ENCODE measurements around the gene REXO4. TPM values are rescaled to one million over a fixed set of nuclear protein-coding genes. Genes with fewer than 3 reads are reported as not detected.
A peak's percentile ranks its signal among the peaks of the same experiment; 100 is the strongest.

REXO4 gene
- total and polyA plus RNA-seq, 2 of the 13 experiments (the other 11 are each of a cell fraction or from before 2014, with no cell fraction given): 18.5 to 30.4 TPM

GRCh38 chr9:133386338-133386737, 31.5 kb downstream of the REXO4 start (continued):
- TF ChIP-seq, protein P1, sequence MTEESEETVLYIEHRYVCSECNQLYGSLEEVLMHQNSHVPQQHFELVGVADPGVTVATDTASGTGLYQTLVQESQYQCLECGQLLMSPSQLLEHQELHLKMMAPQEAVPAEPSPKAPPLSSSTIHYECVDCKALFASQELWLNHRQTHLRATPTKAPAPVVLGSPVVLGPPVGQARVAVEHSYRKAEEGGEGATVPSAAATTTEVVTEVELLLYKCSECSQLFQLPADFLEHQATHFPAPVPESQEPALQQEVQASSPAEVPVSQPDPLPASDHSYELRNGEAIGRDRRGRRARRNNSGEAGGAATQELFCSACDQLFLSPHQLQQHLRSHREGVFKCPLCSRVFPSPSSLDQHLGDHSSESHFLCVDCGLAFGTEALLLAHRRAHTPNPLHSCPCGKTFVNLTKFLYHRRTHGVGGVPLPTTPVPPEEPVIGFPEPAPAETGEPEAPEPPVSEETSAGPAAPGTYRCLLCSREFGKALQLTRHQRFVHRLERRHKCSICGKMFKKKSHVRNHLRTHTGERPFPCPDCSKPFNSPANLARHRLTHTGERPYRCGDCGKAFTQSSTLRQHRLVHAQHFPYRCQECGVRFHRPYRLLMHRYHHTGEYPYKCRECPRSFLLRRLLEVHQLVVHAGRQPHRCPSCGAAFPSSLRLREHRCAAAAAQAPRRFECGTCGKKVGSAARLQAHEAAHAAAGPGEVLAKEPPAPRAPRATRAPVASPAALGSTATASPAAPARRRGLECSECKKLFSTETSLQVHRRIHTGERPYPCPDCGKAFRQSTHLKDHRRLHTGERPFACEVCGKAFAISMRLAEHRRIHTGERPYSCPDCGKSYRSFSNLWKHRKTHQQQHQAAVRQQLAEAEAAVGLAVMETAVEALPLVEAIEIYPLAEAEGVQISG (CRISPR knock-in tag; IDR thresholded peaks at IDR 0.05): peak; percentile 53
- TF ChIP-seq RFXAP (CRISPR knock-in tag; IDR thresholded peaks at IDR 0.05; ENCODE audit: borderline replicate concordance) (peak; percentile 26; the same call in 1 of the 2 replicates), SMARCE1 (IDR thresholded peaks at IDR 0.05; ENCODE audit: borderline replicate concordance) (no peak), MYC (CRISPR knock-in tag; IDR thresholded peaks at IDR 0.05; ENCODE audit: borderline replicate concordance) (peak; percentile 71), HDAC1 (CRISPR knock-in tag; IDR thresholded peaks at IDR 0.05) (peak; percentile 65), GABPA (IDR thresholded peaks at IDR 0.05; ENCODE audit: low read depth, low read length) (no peak), GABPA (CRISPR knock-in tag; IDR thresholded peaks at IDR 0.05; ENCODE audit: low read depth) (peak; percentile 71), KAT8 (CRISPR knock-in tag; IDR thresholded peaks at IDR 0.05) (peak; percentile 71; the same call in 1 of the 2 replicates), SOX5 (CRISPR knock-in tag; IDR thresholded peaks at IDR 0.05; ENCODE audit: borderline replicate concordance) (peak; percentile 61; the same call in 1 of the 2 replicates), RARG (CRISPR knock-in tag; IDR thresholded peaks at IDR 0.05; ENCODE audit: low read depth) (no peak), NCOA1 (CRISPR knock-in tag; IDR thresholded peaks at IDR 0.05) (no peak), TOPORS (CRISPR knock-in tag; IDR thresholded peaks at IDR 0.05) (no peak), FOXP1 (IDR thresholded peaks at IDR 0.05) (no peak), FOXP1 (CRISPR knock-in tag; IDR thresholded peaks at IDR 0.05) (peak; percentile 26; the same call in 1 of the 2 replicates), MEF2D (CRISPR knock-in tag; IDR thresholded peaks at IDR 0.05) (no peak), SRY (CRISPR knock-in tag; IDR thresholded peaks at IDR 0.05) (0 out of 2 replicates have a peak, but pooled peaks have one; percentile 53), SALL2 (CRISPR knock-in tag; IDR thresholded peaks at IDR 0.05) (0 out of 2 replicates have a peak, but pooled peaks have one; percentile 40), SALL1 (CRISPR knock-in tag; IDR thresholded peaks at IDR 0.05) (peak; percentile 69), RCOR2 (CRISPR knock-in tag; IDR thresholded peaks at IDR 0.05) (0 out of 2 replicates have a peak, but pooled peaks have one; percentile 15)
- TF ChIP-seq, protein P2, sequence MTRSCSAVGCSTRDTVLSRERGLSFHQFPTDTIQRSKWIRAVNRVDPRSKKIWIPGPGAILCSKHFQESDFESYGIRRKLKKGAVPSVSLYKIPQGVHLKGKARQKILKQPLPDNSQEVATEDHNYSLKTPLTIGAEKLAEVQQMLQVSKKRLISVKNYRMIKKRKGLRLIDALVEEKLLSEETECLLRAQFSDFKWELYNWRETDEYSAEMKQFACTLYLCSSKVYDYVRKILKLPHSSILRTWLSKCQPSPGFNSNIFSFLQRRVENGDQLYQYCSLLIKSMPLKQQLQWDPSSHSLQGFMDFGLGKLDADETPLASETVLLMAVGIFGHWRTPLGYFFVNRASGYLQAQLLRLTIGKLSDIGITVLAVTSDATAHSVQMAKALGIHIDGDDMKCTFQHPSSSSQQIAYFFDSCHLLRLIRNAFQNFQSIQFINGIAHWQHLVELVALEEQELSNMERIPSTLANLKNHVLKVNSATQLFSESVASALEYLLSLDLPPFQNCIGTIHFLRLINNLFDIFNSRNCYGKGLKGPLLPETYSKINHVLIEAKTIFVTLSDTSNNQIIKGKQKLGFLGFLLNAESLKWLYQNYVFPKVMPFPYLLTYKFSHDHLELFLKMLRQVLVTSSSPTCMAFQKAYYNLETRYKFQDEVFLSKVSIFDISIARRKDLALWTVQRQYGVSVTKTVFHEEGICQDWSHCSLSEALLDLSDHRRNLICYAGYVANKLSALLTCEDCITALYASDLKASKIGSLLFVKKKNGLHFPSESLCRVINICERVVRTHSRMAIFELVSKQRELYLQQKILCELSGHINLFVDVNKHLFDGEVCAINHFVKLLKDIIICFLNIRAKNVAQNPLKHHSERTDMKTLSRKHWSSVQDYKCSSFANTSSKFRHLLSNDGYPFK (CRISPR knock-in tag; IDR thresholded peaks at IDR 0.05; ENCODE audit: borderline replicate concordance): no peak
- TF ChIP-seq, protein P3, sequence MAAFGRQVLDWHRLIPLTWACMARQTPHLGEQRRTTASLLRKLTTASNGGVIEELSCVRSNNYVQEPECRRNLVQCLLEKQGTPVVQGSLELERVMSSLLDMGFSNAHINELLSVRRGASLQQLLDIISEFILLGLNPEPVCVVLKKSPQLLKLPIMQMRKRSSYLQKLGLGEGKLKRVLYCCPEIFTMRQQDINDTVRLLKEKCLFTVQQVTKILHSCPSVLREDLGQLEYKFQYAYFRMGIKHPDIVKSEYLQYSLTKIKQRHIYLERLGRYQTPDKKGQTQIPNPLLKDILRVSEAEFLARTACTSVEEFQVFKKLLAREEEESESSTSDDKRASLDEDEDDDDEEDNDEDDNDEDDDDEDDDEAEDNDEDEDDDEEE (CRISPR knock-in tag; IDR thresholded peaks at IDR 0.05): 0 out of 2 replicates have a peak, but pooled peaks have one; percentile 47
- TF ChIP-seq, protein P4, sequence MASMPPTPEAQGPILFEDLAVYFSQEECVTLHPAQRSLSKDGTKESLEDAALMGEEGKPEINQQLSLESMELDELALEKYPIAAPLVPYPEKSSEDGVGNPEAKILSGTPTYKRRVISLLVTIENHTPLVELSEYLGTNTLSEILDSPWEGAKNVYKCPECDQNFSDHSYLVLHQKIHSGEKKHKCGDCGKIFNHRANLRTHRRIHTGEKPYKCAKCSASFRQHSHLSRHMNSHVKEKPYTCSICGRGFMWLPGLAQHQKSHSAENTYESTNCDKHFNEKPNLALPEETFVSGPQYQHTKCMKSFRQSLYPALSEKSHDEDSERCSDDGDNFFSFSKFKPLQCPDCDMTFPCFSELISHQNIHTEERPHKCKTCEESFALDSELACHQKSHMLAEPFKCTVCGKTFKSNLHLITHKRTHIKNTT (CRISPR knock-in tag; IDR thresholded peaks at IDR 0.05): 0 out of 2 replicates have a peak, but pooled peaks have one; percentile 51
- TF ChIP-seq, protein P5, sequence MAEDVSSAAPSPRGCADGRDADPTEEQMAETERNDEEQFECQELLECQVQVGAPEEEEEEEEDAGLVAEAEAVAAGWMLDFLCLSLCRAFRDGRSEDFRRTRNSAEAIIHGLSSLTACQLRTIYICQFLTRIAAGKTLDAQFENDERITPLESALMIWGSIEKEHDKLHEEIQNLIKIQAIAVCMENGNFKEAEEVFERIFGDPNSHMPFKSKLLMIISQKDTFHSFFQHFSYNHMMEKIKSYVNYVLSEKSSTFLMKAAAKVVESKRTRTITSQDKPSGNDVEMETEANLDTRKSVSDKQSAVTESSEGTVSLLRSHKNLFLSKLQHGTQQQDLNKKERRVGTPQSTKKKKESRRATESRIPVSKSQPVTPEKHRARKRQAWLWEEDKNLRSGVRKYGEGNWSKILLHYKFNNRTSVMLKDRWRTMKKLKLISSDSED (CRISPR knock-in tag; IDR thresholded peaks at IDR 0.05): no peak
